K562 (cell line): ENCODE data around the gene IGF2BP3. TPM values are rescaled to one million over a fixed set of nuclear protein-coding genes. Genes with fewer than 3 reads are reported as not detected.

Source experiments
- ATAC-seq: fragments of 200-7000 bp; cut with Tn5 transposase; 3 replicates; pipeline ENCODE4 v1.9.1; 2020; ENCODE audit warnings: moderate library complexity
- BruUV-seq: library from RNA; stranded (reverse); fragments of 400-500 nt; replicated peaks from 2 replicates; lab custom pipeline; 2021; lab: Mats Ljungman, UMichigan
- CTCF ChIA-PET: fragments of 300-600 bp; formaldehyde crosslinking; extraction: SDS; loops from one replicate; lab custom pipeline; 2021; ENCODE audit warnings: low intra/inter-chr PET ratio; lab: Yijun Ruan, JAX
- POLR2A ChIA-PET: fragments of 300-600, 350-650 bp; sonication (Branson Sonifier 250); formaldehyde crosslinking; extraction: SDS; loops from one replicate; lab custom pipeline; 2021; ENCODE audit warnings: antibody characterized with exemption, inconsistent platforms; lab: Yijun Ruan, JAX
- DNase-seq, 4 experiments: peaks; one replicate each; pipeline versions ENCODE4 v3.0.0 to v3.0.0-alpha.2; 2011 to 2018; ENCODE audit warnings: low spot score in 3 of 4, mixed read lengths in 3 of 4; ENCODE audit errors: extremely low read depth in 1 of 4
- FAIRE-seq: peaks from 2 replicates; lab custom pipeline; 2011; peaks lifted over from hg19 to GRCh38; lab: Jason Lieb, UNC
- H2AFZ ChIP-seq: 2 replicates; pipeline ENCODE4 v1.6.0; 2011; ENCODE audit warnings: low read depth, low read length, control low read depth, inconsistent platforms
- H3K27ac ChIP-seq: fragments of 200-600 bp; 3 replicates; pipeline ENCODE4 v1.8.0; 2011; ENCODE audit warnings: low read depth, mild to moderate bottlenecking, control low read depth, inconsistent platforms, low read length, moderate library complexity, mixed read lengths; ENCODE audit errors: extremely low read depth
- H3K27me3 ChIP-seq, 2 experiments: fragments of 300-600 bp in 1 of 2; 2 replicates in 1 of 2; 3 replicates in 1 of 2; pipeline versions ENCODE4 v1.6.0 to v1.8.0; 2011; ENCODE audit warnings: inconsistent platforms in 2 of 2, low read length in 2 of 2, mild to moderate bottlenecking in 1 of 2, mixed read lengths in 1 of 2, moderate library complexity in 1 of 2; ENCODE audit not compliant: control insufficient read depth in 2 of 2, insufficient read depth in 2 of 2
- H3K36me3 ChIP-seq: fragments of 300-600 bp; 3 replicates; pipeline ENCODE4 v1.8.0; 2011; ENCODE audit warnings: mild to moderate bottlenecking, low read length, inconsistent platforms; ENCODE audit not compliant: control insufficient read depth, insufficient read depth
- H3K4me1 ChIP-seq, 2 experiments: fragments of 200-600 bp in 1 of 2; replicated peaks in 1 of 2; 2 replicates in 1 of 2; 3 replicates in 1 of 2; pipeline versions ENCODE4 v1.5.1 to v1.8.0; 2011; ENCODE audit warnings: inconsistent platforms in 2 of 2, low read length in 2 of 2, mild to moderate bottlenecking in 1 of 2, mixed read lengths in 1 of 2, moderate library complexity in 1 of 2; ENCODE audit not compliant: control insufficient read depth in 2 of 2, insufficient read depth in 2 of 2
- H3K4me2 ChIP-seq: 2 replicates; pipeline ENCODE4 v1.6.1; 2011; ENCODE audit warnings: low read length, control low read depth, inconsistent platforms, mixed read lengths; ENCODE audit not compliant: insufficient read depth
- H3K4me3 ChIP-seq: fragments of 200-600 bp; sonication (generic), shearing (Covaris generic); 2 replicates; pipeline ENCODE4 v1.5.1; 2016; ENCODE audit warnings: control low read depth, inconsistent platforms
- H3K79me2 ChIP-seq: fragments of 200-600 bp; 3 replicates; pipeline ENCODE4 v1.8.0; 2011; ENCODE audit warnings: low read length, inconsistent platforms; ENCODE audit not compliant: control insufficient read depth, insufficient read depth
- H3K9ac ChIP-seq, 2 experiments: 2 replicates each; pipeline versions ENCODE4 v1.6.0 to v1.6.1; 2011; ENCODE audit warnings: low read depth in 2 of 2, low read length in 2 of 2, control low read depth in 1 of 2, inconsistent platforms in 1 of 2, mild to moderate bottlenecking in 1 of 2, mixed read lengths in 1 of 2; ENCODE audit not compliant: insufficient read depth in 1 of 2
- H3K9me1 ChIP-seq: one replicate; pipeline ENCODE4 v1.6.0; 2011; ENCODE audit warnings: inconsistent platforms, mild to moderate bottlenecking, low read length, moderate library complexity; ENCODE audit not compliant: control insufficient read depth, insufficient read depth
- H3K9me3 ChIP-seq: replicated peaks from 2 replicates; pipeline ENCODE4 v1.5.1; 2011; ENCODE audit warnings: low read depth, low read length, inconsistent platforms; ENCODE audit not compliant: control insufficient read depth, insufficient read depth
- H4K20me1 ChIP-seq: replicated peaks from 2 replicates; pipeline ENCODE4 v1.6.1; 2011; ENCODE audit warnings: low read length, inconsistent platforms, mixed read lengths; ENCODE audit not compliant: control insufficient read depth, insufficient read depth
- ADNP ChIP-seq: fragments of 200-800 bp; sonication (Bioruptor generic); IDR thresholded peaks from 2 replicates; pipeline ENCODE4 v1.6.1; 2016; ENCODE audit warnings: missing genetic modification characterization, missing compliant biosample characterization
- BCOR ChIP-seq: fragments of 450-650 bp; IDR thresholded peaks from 2 replicates; pipeline ENCODE4 v1.6.1; 2016
- ELF1 ChIP-seq: fragments of 200-800 bp; sonication (Bioruptor generic); IDR thresholded peaks from 2 replicates; pipeline ENCODE4 v1.6.1; 2016; ENCODE audit warnings: missing genetic modification characterization, missing compliant biosample characterization
- JUNB ChIP-seq: fragments of 450-650 bp; formaldehyde crosslinking; conservative IDR thresholded peaks from 2 replicates; pipeline ENCODE4 v1.4.0; 2020; ENCODE audit warnings: mild to moderate bottlenecking
- KDM1A ChIP-seq, 2 experiments: fragments of 450-650 bp; IDR thresholded peaks; 2 replicates each; pipeline ENCODE4 v1.6.1; 2016; ENCODE audit warnings: mild to moderate bottlenecking in 2 of 2
- KHSRP ChIP-seq: fragments of 450-650 bp; IDR thresholded peaks from 2 replicates; pipeline ENCODE4 v1.6.1; 2017
- KLF6 ChIP-seq: fragments of 250-450 bp; sonication (Bioruptor Pico); IDR thresholded peaks from 2 replicates; pipeline ENCODE4 v1.4.0; 2020; ENCODE audit warnings: mild to moderate bottlenecking, moderate library complexity, borderline replicate concordance
- POLR2AphosphoS5 ChIP-seq: IDR thresholded peaks from 2 replicates; pipeline ENCODE4 v1.6.1; 2011; ENCODE audit warnings: mild to moderate bottlenecking, low read depth, low read length, moderate library complexity; ENCODE audit not compliant: control insufficient read depth, insufficient read depth
- RBM25 ChIP-seq: fragments of 200-400 bp; formaldehyde crosslinking; IDR thresholded peaks from 2 replicates; pipeline ENCODE4 v1.6.1; 2018; ENCODE audit warnings: low read length, low read depth, moderate library complexity; ENCODE audit not compliant: severe bottlenecking
- XRCC3 ChIP-seq: fragments of 450-650 bp; IDR thresholded peaks from 2 replicates; pipeline ENCODE4 v1.6.1; 2017; ENCODE audit warnings: mild to moderate bottlenecking, moderate library complexity
- ZBTB1 ChIP-seq: sonication (generic); formaldehyde crosslinking; IDR thresholded peaks from 2 replicates; pipeline ENCODE4 v1.8.1; 2023; ENCODE audit warnings: missing genetic modification reagents, low read depth, mild to moderate bottlenecking, borderline replicate concordance
- ZEB2 ChIP-seq: fragments of 450-650 bp; IDR thresholded peaks from 2 replicates; pipeline ENCODE4 v1.6.1; 2016
- ZNF184 ChIP-seq: sonication (generic); formaldehyde crosslinking; IDR thresholded peaks from 2 replicates; pipeline ENCODE4 v1.5.0; 2020; ENCODE audit warnings: missing genetic modification reagents
- ZNF3 ChIP-seq: fragments of 250-450 bp; sonication (Bioruptor Pico); IDR thresholded peaks from 2 replicates; pipeline ENCODE4 v1.5.0; 2021; ENCODE audit warnings: mild to moderate bottlenecking, moderate library complexity
- in situ Hi-C: fragments of 300-500 bp; cut with MboI; formaldehyde crosslinking; loops from 4 replicates; pipeline ENCODE4 v1.15.0; 2018; ENCODE audit warnings: inconsistent platforms, mixed read lengths
- intact Hi-C: fragments of 100-400 bp; cut with micrococcal nuclease; formaldehyde crosslinking; loops from 2 replicates; pipeline ENCODE4 v1.14.2; 2022
- polyA plus RNA-seq, 8 experiments: library from polyadenylated mRNA; depleted of rRNA in 4 of 8; stranded (reverse) in 5 of 8; unstranded in 3 of 8; fragments of >200 nt; fragmentation: Nextera tagmentation in 2 of 8; fragmentation: Illumina TruSeq in 1 of 8; extraction: Ambion mirVana in 2 of 8; extraction: Trizol in 1 of 8; gene quantifications; 2 replicates each; pipeline versions ENCODE4 v1.2.1 to v1.2.3, GENCODE V29; 2011 to 2014; ENCODE audit warnings: inconsistent platforms in 1 of 8, missing spikeins in 1 of 8
- total RNA-seq, 7 experiments: library from RNA; depleted of rRNA in 6 of 7; stranded (reverse); fragments of >200 nt in 6 of 7; fragmentation: Illumina TruSeq in 2 of 7; extraction: Trizol in 2 of 7; gene quantifications; 2 replicates each; pipeline versions ENCODE4 v1.2.1 to v1.2.3, GENCODE V29; 2011 to 2021; ENCODE audit warnings: low replicate concordance in 1 of 7

IGF2BP3 gene
- total and polyA plus RNA-seq, 9 of the 15 experiments (the other 6 are each of a cell fraction or from before 2014, with no cell fraction given) = 8.4 to 88.1 (median 61.2) TPM

GRCh38 chr7:23343102-23343501 lies 127.2 kb downstream of the IGF2BP3 start:
- ATAC-seq (no peak), DNase-seq (no peak), FAIRE-seq (no peak)
- no peaks in the 10 kb centered on the region for H4K20me1 ChIP-seq
- no peaks in the 10 kb centered on the region for H3K27me3 ChIP-seq
- no peak overlapping the region for H2AFZ ChIP-seq
- H3K4me3 ChIP-seq = no peak overlapping the region
- no peak overlapping the region for H3K4me2 ChIP-seq
- H3K36me3 ChIP-seq = peaks cover 91% of the 10 kb centered on the region
- H3K9ac ChIP-seq = no peak overlapping the region
- peak; percentile 47; the same call in 1 of the 2 replicates for TF ChIP-seq ADNP
- TF ChIP-seq KLF6 (CRISPR knock-in tag) = no peak
- TF ChIP-seq KDM1A (IDR thresholded peaks at IDR 0.05) = 0 out of 4 replicates have a peak, but pooled peaks of 1 of the 2 experiments have one; percentile 34
- TF ChIP-seq KHSRP = no peak
- TF ChIP-seq BCOR = peak; percentile 76
- TF ChIP-seq ZBTB1 (CRISPR knock-in tag) = no peak
- TF ChIP-seq XRCC3 = no peak
- no peak for TF ChIP-seq POLR2AphosphoS5
- no peak for TF ChIP-seq ZNF3 (CRISPR knock-in tag)
- no peak for TF ChIP-seq ZNF184 (CRISPR knock-in tag)
- no peak for TF ChIP-seq JUNB (CRISPR knock-in tag)
- no peak for TF ChIP-seq ELF1 (tag)
- no peak for TF ChIP-seq ZEB2
- peak; percentile 73 for TF ChIP-seq RBM25
- TF ChIP-seq, all 486 proteins: peak for 4
- peaks cover 8 to 17% of the 10 kb centered on the region in 2 experiments; a peak in 4 of 5 replicates for H3K4me1 ChIP-seq
- intact Hi-C loops = no loop called here
- ChIA-PET CTCF (no interaction called here), POLR2A (interaction anchor here (0.8 kb wide), 1 partner anchor 25 kb away, joined by 3 read pairs; no protein-coding TSS in a partner anchor)
- H3K9me1 ChIP-seq = no peaks in the 10 kb centered on the region
- no peaks in the 10 kb centered on the region for H3K9me3 ChIP-seq
- no TSS peak for BruUV-seq
- H3K27ac ChIP-seq = no peak overlapping the region
- in situ Hi-C loops = no loop called here
- H3K79me2 ChIP-seq = peaks cover 9% of the 10 kb centered on the region; the same call in 2 of the 3 replicates
